ENCODE measurements around the gene NEUROD2.

Gene NEUROD2

DNA sequence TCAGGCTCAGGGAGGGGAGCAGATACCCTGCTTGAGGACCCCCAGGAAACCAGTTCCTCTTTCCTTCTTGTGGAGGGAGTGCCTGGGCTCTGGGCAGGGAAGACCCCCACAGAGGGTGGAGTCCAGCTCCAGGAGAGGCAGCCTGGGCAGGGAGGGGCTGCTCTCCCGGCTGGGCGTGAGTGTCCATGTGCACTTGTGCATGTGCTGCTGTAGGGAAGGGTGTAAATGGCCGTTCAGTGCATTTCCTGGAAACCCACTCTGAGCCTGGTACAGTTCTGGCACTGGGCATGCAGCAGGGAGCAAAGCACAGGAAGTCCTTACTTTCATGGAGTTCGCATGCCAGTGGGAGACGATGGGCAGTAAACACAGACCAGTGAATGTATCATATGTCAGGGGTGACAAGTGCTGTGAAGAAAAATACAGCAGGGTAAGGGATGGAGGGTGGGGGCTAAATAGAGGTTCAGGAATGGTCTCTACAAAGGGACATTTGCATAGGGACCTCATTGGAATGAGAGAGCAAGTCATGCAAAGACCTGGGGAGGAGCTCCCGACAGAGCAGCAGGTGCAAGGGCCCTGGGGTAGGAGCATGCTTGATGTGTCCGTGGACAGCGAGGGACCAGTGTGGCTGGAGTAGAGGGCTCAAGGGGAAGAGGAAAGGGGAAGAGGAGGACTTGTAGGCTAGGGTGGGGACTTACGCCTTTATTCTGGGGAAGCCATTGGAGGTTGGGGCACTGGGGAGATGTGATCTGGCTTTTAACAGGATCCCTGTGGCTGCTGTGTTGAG lies 34.8 kb upstream of the NEUROD2 start:
- TF ChIP-seq, protein P1, sequence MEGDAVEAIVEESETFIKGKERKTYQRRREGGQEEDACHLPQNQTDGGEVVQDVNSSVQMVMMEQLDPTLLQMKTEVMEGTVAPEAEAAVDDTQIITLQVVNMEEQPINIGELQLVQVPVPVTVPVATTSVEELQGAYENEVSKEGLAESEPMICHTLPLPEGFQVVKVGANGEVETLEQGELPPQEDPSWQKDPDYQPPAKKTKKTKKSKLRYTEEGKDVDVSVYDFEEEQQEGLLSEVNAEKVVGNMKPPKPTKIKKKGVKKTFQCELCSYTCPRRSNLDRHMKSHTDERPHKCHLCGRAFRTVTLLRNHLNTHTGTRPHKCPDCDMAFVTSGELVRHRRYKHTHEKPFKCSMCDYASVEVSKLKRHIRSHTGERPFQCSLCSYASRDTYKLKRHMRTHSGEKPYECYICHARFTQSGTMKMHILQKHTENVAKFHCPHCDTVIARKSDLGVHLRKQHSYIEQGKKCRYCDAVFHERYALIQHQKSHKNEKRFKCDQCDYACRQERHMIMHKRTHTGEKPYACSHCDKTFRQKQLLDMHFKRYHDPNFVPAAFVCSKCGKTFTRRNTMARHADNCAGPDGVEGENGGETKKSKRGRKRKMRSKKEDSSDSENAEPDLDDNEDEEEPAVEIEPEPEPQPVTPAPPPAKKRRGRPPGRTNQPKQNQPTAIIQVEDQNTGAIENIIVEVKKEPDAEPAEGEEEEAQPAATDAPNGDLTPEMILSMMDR (IDR thresholded peaks at IDR 0.05) = no peak
- Mint-ChIP-seq H3K36me3 (ENCODE audit: low read depth) (no peaks in the 10 kb centered on the region), H3K4me3 (no peak overlapping the region), H3K4me1 (peaks cover 82% of the 10 kb centered on the region), H3K9me3 (no peaks in the 10 kb centered on the region), H3K27me3 (ENCODE audit: low read depth, poor library complexity) (peaks cover 4% of the 10 kb centered on the region), H3K27ac (no peak overlapping the region)
- DNase-seq = no peak

DNA sequence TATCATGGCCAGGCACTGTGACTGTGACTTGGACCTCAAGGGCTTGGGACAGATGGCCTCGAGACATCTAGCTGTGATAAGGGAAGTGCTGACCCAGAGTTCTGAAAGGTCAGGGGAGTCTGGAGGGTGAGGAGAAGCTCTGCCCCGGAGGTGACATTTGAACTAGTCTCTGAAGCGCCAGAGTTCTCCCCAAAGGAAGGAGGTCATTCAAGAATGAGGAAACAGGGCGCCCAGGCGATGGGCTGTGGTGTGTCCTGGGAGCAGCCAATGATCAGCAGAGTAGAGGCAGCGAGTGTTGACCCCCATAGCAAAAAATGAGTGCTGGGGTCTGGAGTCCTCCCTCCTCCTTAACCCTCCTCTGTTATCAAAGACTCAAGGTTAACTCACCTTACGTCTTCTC lies 34.2 kb upstream of the NEUROD2 start:
- peaks cover 4% of the 10 kb centered on the region for H3K27me3 Mint-ChIP-seq (ENCODE audit: low read depth, poor library complexity)
- TF ChIP-seq, protein P1 (IDR thresholded peaks at IDR 0.05) = no peak
- H3K36me3 Mint-ChIP-seq (ENCODE audit: low read depth) = no peaks in the 10 kb centered on the region
- H3K4me1 Mint-ChIP-seq = peaks cover 83% of the 10 kb centered on the region
- DNase-seq = no peak
- no peak overlapping the region for H3K4me3 Mint-ChIP-seq
- H3K9me3 Mint-ChIP-seq = no peaks in the 10 kb centered on the region
- H3K27ac Mint-ChIP-seq = no peak overlapping the region

DNA sequence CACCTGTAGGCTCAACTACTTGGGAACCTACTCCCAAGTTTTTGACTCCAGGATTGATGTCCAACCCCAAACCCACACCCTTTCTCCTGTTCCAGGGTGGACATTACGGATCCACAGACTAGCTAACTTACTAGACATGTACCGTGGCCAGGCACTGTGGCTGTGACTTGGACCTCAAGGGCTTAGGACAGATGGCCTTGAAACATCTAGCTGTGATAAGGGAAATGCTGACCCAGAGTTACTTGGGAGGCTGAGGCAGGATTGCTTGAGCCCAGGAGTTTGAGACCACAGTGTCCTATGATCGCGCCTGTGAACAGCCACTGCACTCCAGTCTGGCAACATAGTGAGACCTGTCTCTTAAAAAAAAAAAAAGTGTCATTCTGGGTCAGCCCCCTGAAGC lies 33.4 kb upstream of the NEUROD2 start:
- Mint-ChIP-seq H3K9me3 (no peaks in the 10 kb centered on the region), H3K4me1 (peaks cover 90% of the 10 kb centered on the region), H3K36me3 (ENCODE audit: low read depth) (no peaks in the 10 kb centered on the region), H3K27me3 (ENCODE audit: low read depth, poor library complexity) (peaks cover 4% of the 10 kb centered on the region), H3K27ac (no peak overlapping the region), H3K4me3 (no peak overlapping the region)
- TF ChIP-seq, protein P1 (IDR thresholded peaks at IDR 0.05) = no peak
- DNase-seq = no peak

GRCh38 chr17:39640591-39641031 lies 32.9 kb upstream of the NEUROD2 start:
- Mint-ChIP-seq H3K4me1 (peaks cover 92% of the 10 kb centered on the region), H3K4me3 (no peak overlapping the region), H3K36me3 (ENCODE audit: low read depth) (no peaks in the 10 kb centered on the region), H3K27me3 (ENCODE audit: low read depth, poor library complexity) (peaks cover 4% of the 10 kb centered on the region), H3K27ac (no peak overlapping the region), H3K9me3 (no peaks in the 10 kb centered on the region)
- TF ChIP-seq, protein P1 (IDR thresholded peaks at IDR 0.05) = no peak
- no peak for DNase-seq

- Mint-ChIP-seq H3K4me3 (peak overlapping the region; percentile 8), H3K27me3 (ENCODE audit: low read depth, poor library complexity) (peaks cover 4% of the 10 kb centered on the region), H3K4me1 (peaks cover 91% of the 10 kb centered on the region), H3K36me3 (ENCODE audit: low read depth) (no peaks in the 10 kb centered on the region), H3K9me3 (no peaks in the 10 kb centered on the region), H3K27ac (no peak overlapping the region)
- TF ChIP-seq, protein P1 (IDR thresholded peaks at IDR 0.05) = no peak
- no peak for DNase-seq
These were observed 32.1 kb upstream of the NEUROD2 start for GRCh38 chr17:39639566-39640458.

All from nephron progenitor cell (in vitro differentiated cells).